Mucosa of gallbladder (tissue), 1 donor: ENCODE data around the gene MUS81. TPM values are rescaled to one million over a fixed set of nuclear protein-coding genes. Genes with fewer than 3 reads are reported as not detected.

Experiments
- total RNA-seq: library from RNA; stranded (reverse); gene quantifications from one replicate; pipeline ENCODE4 v1.2.1, GENCODE V29; 2021
- donor health status: DM: no; HTN: no; CAD: no.

Gene MUS81
- total RNA-seq, 1 donor from 2014 or later: 63.1 TPM

Other genes starting within 250 kb of the MUS81 start
- gene MAP3K11, start 246.2 kb upstream of the MUS81 start, total RNA-seq: 85.6 TPM
- 52.5 TPM for gene PCNX3, start 244.7 kb upstream of the MUS81 start, total RNA-seq
- 74.7 TPM for gene SIPA1, start 222.3 kb upstream of the MUS81 start, total RNA-seq
- 84.2 TPM for gene RELA, start 197.5 kb upstream of the MUS81 start, total RNA-seq
- gene KAT5, start 148.2 kb upstream of the MUS81 start, total RNA-seq: 74.7 TPM
- 99.2 TPM for gene RNASEH2C, start 139.6 kb upstream of the MUS81 start, total RNA-seq
- gene AP5B1, start 79.5 kb upstream of the MUS81 start, total RNA-seq: 22.2 TPM
- gene OVOL1, start 73.4 kb upstream of the MUS81 start, total RNA-seq: 3.5 TPM
- 1.4 TPM for gene SNX32, start 26.5 kb upstream of the MUS81 start, total RNA-seq
- gene CFL1, start 2.3 kb upstream of the MUS81 start, total RNA-seq: 692 TPM
- 86.5 TPM for gene EFEMP2, start 12.4 kb downstream of the MUS81 start, total RNA-seq
- gene CTSW, start 19.4 kb downstream of the MUS81 start, total RNA-seq: 2.7 TPM
- gene FIBP, start 28.0 kb downstream of the MUS81 start, total RNA-seq: 55.1 TPM
- gene CCDC85B, start 30.2 kb downstream of the MUS81 start, total RNA-seq: 28.3 TPM
- gene FOSL1, start 40.0 kb downstream of the MUS81 start, total RNA-seq: 1.2 TPM
- gene C11orf68, start 58.6 kb downstream of the MUS81 start, total RNA-seq: 44.8 TPM
- gene DRAP1, start 59.0 kb downstream of the MUS81 start, total RNA-seq: 90.1 TPM
- gene TSGA10IP, start 85.0 kb downstream of the MUS81 start, total RNA-seq: not detected
- gene SART1, start 101.3 kb downstream of the MUS81 start, total RNA-seq: 41.0 TPM
- gene EIF1AD, start 141.7 kb downstream of the MUS81 start, total RNA-seq: 29.2 TPM
- 165 TPM for gene BANF1, start 142.1 kb downstream of the MUS81 start, total RNA-seq
- 1.0 TPM for gene CST6, start 151.6 kb downstream of the MUS81 start, total RNA-seq
- gene CATSPER1, start 166.0 kb downstream of the MUS81 start, total RNA-seq: 0.92 TPM
- 0.78 TPM for gene GAL3ST3, start 188.7 kb downstream of the MUS81 start, total RNA-seq
- 161 TPM for gene SF3B2, start 191.9 kb downstream of the MUS81 start, total RNA-seq
- 68.0 TPM for gene PACS1, start 209.8 kb downstream of the MUS81 start, total RNA-seq